Breast epithelium (tissue), 4 donors: Measurements from ENCODE around the gene KLHL29. TPM values are rescaled to one million over a fixed set of nuclear protein-coding genes. Genes with fewer than 3 reads are reported as not detected.
A peak's percentile ranks its signal among the peaks of the same experiment; 100 is the strongest.

Experiments used
- DNase-seq, 2 donors: peaks; one replicate each; pipeline ENCODE4 v3.0.0-alpha.2; 2019; ENCODE audit warnings: low spot score in 2 of 2
- H3K27ac ChIP-seq, 2 donors: fragments of 200-600 bp; sonication (generic) in 1 of 2; one replicate each; pipeline ENCODE4 v1.5.1; 2016 to 2019; ENCODE audit warnings: mild to moderate bottlenecking in 1 of 2
- H3K27me3 ChIP-seq, 2 donors: fragments of 200-600 bp; sonication (generic) in 1 of 2; one replicate each; pipeline versions ENCODE4 v1.5.1 to v1.6.0; 2017 to 2019; ENCODE audit warnings: control low read depth in 1 of 2, mild to moderate bottlenecking in 1 of 2
- H3K36me3 ChIP-seq: fragments of 200-600 bp; one replicate; pipeline ENCODE4 v1.5.1; 2019
- H3K4me1 ChIP-seq, 2 donors: fragments of 200-600 bp; sonication (generic); one replicate each; pipeline ENCODE4 v1.5.1; 2016 to 2019; ENCODE audit warnings: control low read depth in 1 of 2
- H3K4me3 ChIP-seq, 3 donors: fragments of 200-600 bp; sonication (generic); 1 replicate in 2 of 3; 2 replicates in 1 of 3; pipeline ENCODE4 v1.5.1; 2016 to 2019; ENCODE audit warnings: mild to moderate bottlenecking in 3 of 3, moderate library complexity in 2 of 3
- H3K9me3 ChIP-seq, 2 donors: fragments of 200-600 bp; sonication (generic) in 1 of 2; one replicate each; pipeline ENCODE4 v1.5.1; 2016 to 2019; ENCODE audit warnings: control low read depth in 1 of 2
- POLR2A ChIP-seq: fragments of 450-650 bp; IDR thresholded peaks from one replicate; pipeline ENCODE4 v1.6.1; 2016; ENCODE audit warnings: antibody characterized with exemption, mild to moderate bottlenecking, moderate library complexity
- POLR2AphosphoS5 ChIP-seq, 3 donors: sonication (generic); formaldehyde crosslinking; IDR thresholded peaks; one replicate each; pipeline ENCODE4 v1.6.1; 2017; ENCODE audit warnings: antibody characterized with exemption in 3 of 3
- intact Hi-C: fragments of 100-400 bp; cut with DNase I; formaldehyde crosslinking; loops from one replicate; pipeline ENCODE4 v1.15.1; 2023; ENCODE audit warnings: low total_unique reads
- total RNA-seq, 3 donors: library from RNA; depleted of rRNA; stranded (reverse); fragments of >200 nt; gene quantifications; one replicate each; pipeline ENCODE4 v1.1.0, GENCODE V29; 2016
- TF ChIP-seq, protein P1 (sequence below), 3 donors: fragments of 450-650 bp; IDR thresholded peaks; one replicate each; pipeline ENCODE4 v1.5.1; 2016 to 2017; ENCODE audit warnings: antibody characterized with exemption in 3 of 3, mild to moderate bottlenecking in 3 of 3, moderate library complexity in 3 of 3

KLHL29 gene
- total RNA-seq, 3 donors from 2014 or later = 4.5 to 20.9 (median 14.7) TPM

GRCh38 chr2:23513245-23513871 lies 128.4 kb downstream of the KLHL29 start:
- Histone ChIP-seq H3K27ac (peak overlapping the region; percentile 13 to 61), H3K4me3 (peak overlapping the region in 2 of 3 donors; percentile 29 to 35)

DNA sequence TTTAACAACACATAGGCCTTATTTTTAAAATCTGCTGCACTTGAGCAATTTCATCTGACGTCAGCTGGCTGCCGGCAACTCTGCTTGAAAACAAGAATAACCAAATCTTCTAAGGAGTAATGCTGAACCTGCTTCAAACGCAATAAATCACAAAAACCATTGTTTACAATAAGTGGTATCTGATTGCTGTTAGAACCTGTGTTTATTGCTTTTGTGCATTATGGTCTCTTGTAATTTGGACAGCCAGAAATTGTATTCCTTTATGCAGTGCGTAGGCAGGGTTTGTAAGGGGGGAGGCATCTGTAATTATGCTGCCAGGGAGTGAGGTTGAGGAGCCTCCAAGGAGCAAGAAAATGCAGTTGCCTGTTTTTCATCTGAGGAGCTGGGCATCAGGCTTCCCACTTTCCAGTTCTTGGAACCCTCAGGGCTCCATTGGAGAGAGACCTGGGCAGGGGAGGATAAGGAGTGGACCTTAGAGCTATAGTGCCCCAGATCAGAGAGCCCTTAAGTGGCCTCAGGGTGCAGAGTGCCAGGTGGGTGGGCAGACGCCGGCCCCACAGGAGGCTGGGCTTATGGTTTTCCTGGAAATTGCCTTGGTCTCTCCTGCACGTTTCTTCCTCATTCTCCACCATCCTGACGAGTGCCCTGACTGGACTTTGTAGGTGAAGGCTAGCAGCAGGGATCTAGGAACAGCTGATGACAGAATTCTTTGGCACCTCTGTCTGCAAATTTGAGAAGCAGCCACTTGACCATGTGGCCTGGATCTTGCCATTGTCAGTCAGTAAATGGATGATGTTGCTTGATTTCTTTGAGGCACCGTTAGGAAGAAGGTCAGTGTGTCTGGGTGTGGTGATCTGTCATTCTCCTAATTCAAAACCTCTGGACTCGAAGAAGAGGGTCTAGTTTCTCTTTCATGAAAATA lies 129.2 kb downstream of the KLHL29 start:
- DNase-seq = no peak
- H3K27ac ChIP-seq = peak overlapping the region; percentile 14 to 61
- TF ChIP-seq POLR2A = no peak
- no peaks in the 10 kb centered on the region for H3K36me3 ChIP-seq
- H3K27me3 ChIP-seq = no peaks in the 10 kb centered on the region
- H3K9me3 ChIP-seq = no peaks in the 10 kb centered on the region
- peak overlapping the region in 1 of 3 donors; percentile 35 for H3K4me3 ChIP-seq
- H3K4me1 ChIP-seq = no peaks in the 10 kb centered on the region
- intact Hi-C loops = no loop called here

More at GRCh38 chr2:23513245-23513871, 128.4 kb downstream of the KLHL29 start:
- Histone ChIP-seq H3K27me3 (no peaks in the 10 kb centered on the region), H3K9me3 (no peaks in the 10 kb centered on the region), H3K36me3 (no peaks in the 10 kb centered on the region), H3K4me1 (no peaks in the 10 kb centered on the region)
- no peak for TF ChIP-seq POLR2AphosphoS5 (IDR thresholded peaks at IDR 0.05)
- no peak for TF ChIP-seq POLR2A
- TF ChIP-seq, protein P1, sequence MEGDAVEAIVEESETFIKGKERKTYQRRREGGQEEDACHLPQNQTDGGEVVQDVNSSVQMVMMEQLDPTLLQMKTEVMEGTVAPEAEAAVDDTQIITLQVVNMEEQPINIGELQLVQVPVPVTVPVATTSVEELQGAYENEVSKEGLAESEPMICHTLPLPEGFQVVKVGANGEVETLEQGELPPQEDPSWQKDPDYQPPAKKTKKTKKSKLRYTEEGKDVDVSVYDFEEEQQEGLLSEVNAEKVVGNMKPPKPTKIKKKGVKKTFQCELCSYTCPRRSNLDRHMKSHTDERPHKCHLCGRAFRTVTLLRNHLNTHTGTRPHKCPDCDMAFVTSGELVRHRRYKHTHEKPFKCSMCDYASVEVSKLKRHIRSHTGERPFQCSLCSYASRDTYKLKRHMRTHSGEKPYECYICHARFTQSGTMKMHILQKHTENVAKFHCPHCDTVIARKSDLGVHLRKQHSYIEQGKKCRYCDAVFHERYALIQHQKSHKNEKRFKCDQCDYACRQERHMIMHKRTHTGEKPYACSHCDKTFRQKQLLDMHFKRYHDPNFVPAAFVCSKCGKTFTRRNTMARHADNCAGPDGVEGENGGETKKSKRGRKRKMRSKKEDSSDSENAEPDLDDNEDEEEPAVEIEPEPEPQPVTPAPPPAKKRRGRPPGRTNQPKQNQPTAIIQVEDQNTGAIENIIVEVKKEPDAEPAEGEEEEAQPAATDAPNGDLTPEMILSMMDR (IDR thresholded peaks at IDR 0.05) = no peak
- intact Hi-C loops = no loop called here
- no peak for DNase-seq

GRCh38 chr2:23516520-23517256 lies 131.7 kb downstream of the KLHL29 start:
- no peak overlapping the region for H3K4me3 ChIP-seq
- H3K36me3 ChIP-seq = no peaks in the 10 kb centered on the region
- H3K27me3 ChIP-seq = no peaks in the 10 kb centered on the region
- H3K27ac ChIP-seq = no peak overlapping the region
- no peaks in the 10 kb centered on the region for H3K9me3 ChIP-seq
- DNase-seq = no peak
- no peak for TF ChIP-seq POLR2AphosphoS5 (IDR thresholded peaks at IDR 0.05)
- TF ChIP-seq, protein P1 (IDR thresholded peaks at IDR 0.05) = no peak
- no peak for TF ChIP-seq POLR2A
- H3K4me1 ChIP-seq = no peaks in the 10 kb centered on the region
- intact Hi-C loops = no loop called here

DNA sequence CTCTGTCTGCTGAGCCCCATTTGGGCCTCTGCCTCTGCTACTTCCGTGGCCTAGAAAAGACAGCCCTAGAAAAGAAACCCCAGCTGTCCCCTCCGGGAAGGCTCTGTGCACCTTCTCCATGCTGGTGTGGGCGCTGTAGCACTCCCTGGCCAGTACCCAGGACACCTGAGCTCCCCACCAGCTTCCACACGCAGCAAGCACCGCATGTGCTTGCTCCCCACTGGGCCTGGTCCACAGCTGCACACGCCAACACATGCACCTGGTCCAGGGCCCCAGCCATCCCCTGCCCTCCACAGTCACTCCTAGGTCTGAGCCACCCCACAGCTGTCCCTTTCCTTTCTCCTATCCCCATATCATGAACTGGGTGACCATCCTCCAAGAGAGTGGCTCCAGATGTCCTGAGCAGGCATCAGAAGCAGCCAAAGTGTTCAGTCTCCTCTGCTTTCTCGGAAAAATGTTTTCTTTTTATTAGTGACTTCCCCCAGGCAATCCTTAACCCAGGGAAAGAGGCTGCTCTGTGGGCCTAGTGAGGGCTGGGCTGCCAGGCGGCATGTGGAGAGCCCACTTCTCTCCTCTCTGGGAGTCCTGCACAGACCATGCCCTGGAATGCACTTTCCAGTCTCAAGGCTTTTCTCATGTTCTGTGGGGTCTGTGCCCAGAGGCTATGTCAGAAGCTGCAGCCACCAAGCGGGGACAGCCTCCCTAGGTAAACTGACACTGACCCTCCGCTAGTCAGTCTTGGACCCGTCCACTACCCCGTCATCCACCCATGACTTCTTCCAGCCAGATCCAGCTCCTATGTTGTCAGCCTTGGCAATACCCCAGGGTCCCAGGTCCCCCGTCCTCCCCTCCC lies 133.7 kb downstream of the KLHL29 start:
- Histone ChIP-seq H3K27me3 (no peaks in the 10 kb centered on the region), H3K4me3 (no peak overlapping the region), H3K27ac (peak overlapping the region; percentile 32 to 62), H3K36me3 (no peaks in the 10 kb centered on the region), H3K9me3 (no peaks in the 10 kb centered on the region), H3K4me1 (no peaks in the 10 kb centered on the region)
- no peak for DNase-seq
- TF ChIP-seq, protein P1 (IDR thresholded peaks at IDR 0.05) = no peak
- TF ChIP-seq POLR2A = no peak
- no peak for TF ChIP-seq POLR2AphosphoS5 (IDR thresholded peaks at IDR 0.05)
- intact Hi-C loops = no loop called here

DNA sequence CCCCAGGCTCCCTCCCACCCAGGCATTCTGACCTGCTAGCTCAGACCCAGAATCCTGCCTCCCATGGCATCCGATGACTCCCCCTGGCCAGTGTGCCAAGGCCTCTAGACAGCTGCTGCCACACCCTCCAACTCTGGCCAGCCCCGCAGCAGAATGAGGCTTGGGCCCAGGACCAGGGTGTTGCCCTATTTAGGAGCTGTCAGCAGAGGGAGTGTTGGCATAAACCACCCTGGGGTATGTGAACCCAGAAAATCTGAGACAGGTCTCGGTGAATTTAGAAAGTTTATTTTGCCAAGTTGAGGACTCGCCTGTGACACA lies 134.3 kb downstream of the KLHL29 start:
- no peak overlapping the region for H3K4me3 ChIP-seq
- H3K36me3 ChIP-seq = no peaks in the 10 kb centered on the region
- TF ChIP-seq POLR2AphosphoS5 (IDR thresholded peaks at IDR 0.05) (no peak), POLR2A (no peak)
- TF ChIP-seq, protein P1 (IDR thresholded peaks at IDR 0.05) = no peak
- no peaks in the 10 kb centered on the region for H3K9me3 ChIP-seq
- DNase-seq = no peak
- H3K27me3 ChIP-seq = no peaks in the 10 kb centered on the region
- intact Hi-C loops = no loop called here
- H3K27ac ChIP-seq = peak overlapping the region; percentile 32 to 62
- H3K4me1 ChIP-seq = no peaks in the 10 kb centered on the region
